Spleen (tissue), 7 donors: ENCODE data around the gene SMIM5.

Experiments used
- POLR2A ChIP-seq, 3 donors: fragments of 450-650 bp; IDR thresholded peaks; one replicate each; pipeline ENCODE4 v1.5.1; 2017; ENCODE audit warnings: antibody characterized with exemption in 3 of 3, mild to moderate bottlenecking in 1 of 3
- TF ChIP-seq, protein P1 (sequence below), 11 experiments: fragments of 200-600 bp in 7 of 11; fragments of 450-650 bp in 4 of 11; sonication (generic) in 4 of 11; IDR thresholded peaks in 8 of 11; conservative IDR thresholded peaks in 3 of 11; 1 replicate in 7 of 11; 2 replicates in 4 of 11; pipeline versions ENCODE4 v1.4.0 to v1.8.0; 2016 to 2021; ENCODE audit warnings: antibody characterized with exemption in 11 of 11, inconsistent platforms in 4 of 11, mild to moderate bottlenecking in 1 of 11
- donor health status: DM: no; HTN: no; CAD: no; lungs with moderate emphysema.
- donor health status: DM: no; HTN: no; CAD: no.
- donor health status: DM: no; HTN: no; CAD: no.

DNA sequence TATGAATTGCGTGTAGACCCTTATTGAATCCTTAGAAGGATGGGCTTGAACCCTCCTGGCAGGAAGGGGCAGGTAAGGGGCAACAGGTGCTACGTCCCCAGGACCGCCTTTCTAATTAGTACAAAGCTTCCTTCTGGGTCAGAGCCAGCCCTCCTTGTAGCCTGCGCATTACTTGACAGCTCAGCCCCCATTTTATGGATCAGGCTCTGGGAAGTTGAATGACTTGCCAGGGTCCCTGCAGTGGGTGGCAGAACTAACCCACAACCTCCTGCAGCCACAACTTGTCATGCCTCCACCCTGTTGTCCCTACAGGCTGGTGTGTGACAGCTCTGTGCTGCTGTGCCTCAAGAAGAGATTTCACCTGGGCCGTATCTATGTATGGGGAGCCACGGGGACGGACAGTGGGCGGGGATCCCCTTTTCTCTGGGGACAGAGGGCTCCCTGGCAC, 42.9 kb upstream of the SMIM5 start:
- TF ChIP-seq, protein P1, sequence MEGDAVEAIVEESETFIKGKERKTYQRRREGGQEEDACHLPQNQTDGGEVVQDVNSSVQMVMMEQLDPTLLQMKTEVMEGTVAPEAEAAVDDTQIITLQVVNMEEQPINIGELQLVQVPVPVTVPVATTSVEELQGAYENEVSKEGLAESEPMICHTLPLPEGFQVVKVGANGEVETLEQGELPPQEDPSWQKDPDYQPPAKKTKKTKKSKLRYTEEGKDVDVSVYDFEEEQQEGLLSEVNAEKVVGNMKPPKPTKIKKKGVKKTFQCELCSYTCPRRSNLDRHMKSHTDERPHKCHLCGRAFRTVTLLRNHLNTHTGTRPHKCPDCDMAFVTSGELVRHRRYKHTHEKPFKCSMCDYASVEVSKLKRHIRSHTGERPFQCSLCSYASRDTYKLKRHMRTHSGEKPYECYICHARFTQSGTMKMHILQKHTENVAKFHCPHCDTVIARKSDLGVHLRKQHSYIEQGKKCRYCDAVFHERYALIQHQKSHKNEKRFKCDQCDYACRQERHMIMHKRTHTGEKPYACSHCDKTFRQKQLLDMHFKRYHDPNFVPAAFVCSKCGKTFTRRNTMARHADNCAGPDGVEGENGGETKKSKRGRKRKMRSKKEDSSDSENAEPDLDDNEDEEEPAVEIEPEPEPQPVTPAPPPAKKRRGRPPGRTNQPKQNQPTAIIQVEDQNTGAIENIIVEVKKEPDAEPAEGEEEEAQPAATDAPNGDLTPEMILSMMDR (IDR thresholded peaks at IDR 0.05 in 8 of 11, conservative IDR thresholded peaks at IDR 0.05 in 3 of 11), result no peak
- no peak for TF ChIP-seq POLR2A (IDR thresholded peaks at IDR 0.05)
